ENCODE data around the gene B4GALT5. TPM values are rescaled to one million over a fixed set of nuclear protein-coding genes. Genes with fewer than 3 reads are reported as not detected.

B4GALT5 gene
- total RNA-seq, 2 experiments from 2014 or later: 9.8 to 18.8 TPM

GRCh38 chr20:49685161-49685601, 28.5 kb downstream of the B4GALT5 start:
- Histone ChIP-seq H2AFZ (ENCODE audit: low read length) (no peak overlapping the region), H4K20me1 (ENCODE audit: insufficient read depth, low read length) (peaks cover 6% of the 10 kb centered on the region; the same call in 1 of the 2 replicates), H3K4me3 (ENCODE audit: low read depth, low read length, poor library complexity, severe bottlenecking) (no peak overlapping the region), H3K27ac (ENCODE audit: low read depth, low read length, poor library complexity, severe bottlenecking) (peak overlapping the region; percentile 6), H3K9me3 (ENCODE audit: low read length) (no peaks in the 10 kb centered on the region), H3K79me2 (ENCODE audit: insufficient read depth, low read depth, low read length) (peaks cover 64% of the 10 kb centered on the region; the same call in 1 of the 2 replicates), H3K36me3 (ENCODE audit: insufficient read depth, low read length) (peaks cover 7% of the 10 kb centered on the region; the same call in 1 of the 2 replicates), H3K4me2 (ENCODE audit: low read length) (peak overlapping the region; percentile 36; the same call in 1 of the 2 replicates), H3K4me1 (ENCODE audit: insufficient read depth, low read length, poor library complexity, severe bottlenecking) (peaks cover 45% of the 10 kb centered on the region), H3K9me2 (ENCODE audit: insufficient read depth, low read length) (no peaks in the 10 kb centered on the region)
- TF ChIP-seq EZH2phosphoT487 (IDR thresholded peaks at IDR 0.05; ENCODE audit: borderline replicate concordance, low read depth, low read length) (no peak), CTCF (conservative IDR thresholded peaks at IDR 0.05; ENCODE audit: low read length) (no peak)
- ChIA-PET CTCF (ENCODE audit: unreplicated experiment) (no interaction called here), POLR2A (interaction anchor here (0.6 to 2.3 kb wide), 9 partner anchors 7 to 251 kb away, joined by 3 to 12 read pairs (median 4); partner anchors contain the start of gene RNF114)
- no TSS peak for BruUV-seq (replicated peaks)
- intact Hi-C loops (cut with micrococcal nuclease; ENCODE audit: unreplicated experiment): no loop called here
- no peak for DNase-seq (ENCODE audit: low spot score)

- no peak for TF ChIP-seq CTCF (conservative IDR thresholded peaks at IDR 0.05; ENCODE audit: low read length)
- no peak for TF ChIP-seq EZH2phosphoT487 (IDR thresholded peaks at IDR 0.05; ENCODE audit: borderline replicate concordance, low read depth, low read length)
- Histone ChIP-seq H3K27ac (ENCODE audit: low read depth, low read length, poor library complexity, severe bottlenecking) (peak overlapping the region; percentile 6), H3K79me2 (ENCODE audit: insufficient read depth, low read depth, low read length) (peaks cover 68% of the 10 kb centered on the region; the same call in 1 of the 2 replicates), H3K36me3 (ENCODE audit: insufficient read depth, low read length) (peaks cover 7% of the 10 kb centered on the region; the same call in 1 of the 2 replicates), H3K4me1 (ENCODE audit: insufficient read depth, low read length, poor library complexity, severe bottlenecking) (peaks cover 45% of the 10 kb centered on the region), H3K9me2 (ENCODE audit: insufficient read depth, low read length) (no peaks in the 10 kb centered on the region), H4K20me1 (ENCODE audit: insufficient read depth, low read length) (peaks cover 6% of the 10 kb centered on the region; the same call in 1 of the 2 replicates), H3K4me3 (ENCODE audit: low read depth, low read length, poor library complexity, severe bottlenecking) (no peak overlapping the region), H2AFZ (ENCODE audit: low read length) (no peak overlapping the region), H3K9me3 (ENCODE audit: low read length) (no peaks in the 10 kb centered on the region), H3K4me2 (ENCODE audit: low read length) (peak overlapping the region; percentile 36; the same call in 1 of the 2 replicates)
- CTCF ChIA-PET (ENCODE audit: unreplicated experiment): no interaction called here
- DNase-seq (ENCODE audit: low spot score): no peak
- intact Hi-C loops (cut with micrococcal nuclease; ENCODE audit: unreplicated experiment): no loop called here
- POLR2A ChIA-PET: interaction anchor here (1.0 to 1.8 kb wide), 3 partner anchors 8 to 16 kb away, joined by 3 to 5 read pairs (median 4); no protein-coding TSS in a partner anchor
- BruUV-seq (replicated peaks): no TSS peak
Measured at GRCh38 chr20:49684335-49684997, 29.2 kb downstream of the B4GALT5 start.

- Histone ChIP-seq H3K36me3 (ENCODE audit: insufficient read depth, low read length) (peaks cover 7% of the 10 kb centered on the region; the same call in 1 of the 2 replicates), H3K4me3 (ENCODE audit: low read depth, low read length, poor library complexity, severe bottlenecking) (no peak overlapping the region), H3K9me2 (ENCODE audit: insufficient read depth, low read length) (no peaks in the 10 kb centered on the region), H2AFZ (ENCODE audit: low read length) (no peak overlapping the region), H3K4me1 (ENCODE audit: insufficient read depth, low read length, poor library complexity, severe bottlenecking) (peaks cover 46% of the 10 kb centered on the region), H3K79me2 (ENCODE audit: insufficient read depth, low read depth, low read length) (peaks cover 64% of the 10 kb centered on the region; the same call in 1 of the 2 replicates), H3K9me3 (ENCODE audit: low read length) (no peaks in the 10 kb centered on the region), H3K27ac (ENCODE audit: low read depth, low read length, poor library complexity, severe bottlenecking) (no peak overlapping the region), H3K4me2 (ENCODE audit: low read length) (no peak overlapping the region), H4K20me1 (ENCODE audit: insufficient read depth, low read length) (peaks cover 6% of the 10 kb centered on the region; the same call in 1 of the 2 replicates)
- no peak for DNase-seq (ENCODE audit: low spot score)
- no TSS peak for BruUV-seq (replicated peaks)
- TF ChIP-seq EZH2phosphoT487 (IDR thresholded peaks at IDR 0.05; ENCODE audit: borderline replicate concordance, low read depth, low read length) (no peak), CTCF (conservative IDR thresholded peaks at IDR 0.05; ENCODE audit: low read length) (no peak)
- intact Hi-C loops (cut with micrococcal nuclease; ENCODE audit: unreplicated experiment): no loop called here
- CTCF ChIA-PET (ENCODE audit: unreplicated experiment): no interaction called here
- POLR2A ChIA-PET: interaction anchor here (0.6 to 1.8 kb wide), 2 partner anchors 12 to 14 kb away, joined by 3 to 4 read pairs; no protein-coding TSS in a partner anchor
Measured at GRCh38 chr20:49682798-49683197, 30.9 kb downstream of the B4GALT5 start.
